ENCODE results near the gene RNF13.

RNF13 gene

GRCh38 chr3:150006794-150007193 lies 193.8 kb downstream of the RNF13 start:
- CTCF ChIA-PET = no interaction called here
- POLR2A ChIA-PET (ENCODE audit: low non-redundant PET) = interaction anchor here (0.7 kb wide), 1 partner anchor 10 kb away, joined by 3 read pairs; no protein-coding TSS in a partner anchor
- no peak for DNase-seq (ENCODE audit: low spot score)
- no peak overlapping the region for H3K27ac ChIP-seq
- no peak for TF ChIP-seq CTCF (conservative IDR thresholded peaks at IDR 0.05; ENCODE audit: low read depth)

Data from RWPE1 (cell line).